ENCODE results near the gene SYT1.

Gene SYT1

DNA sequence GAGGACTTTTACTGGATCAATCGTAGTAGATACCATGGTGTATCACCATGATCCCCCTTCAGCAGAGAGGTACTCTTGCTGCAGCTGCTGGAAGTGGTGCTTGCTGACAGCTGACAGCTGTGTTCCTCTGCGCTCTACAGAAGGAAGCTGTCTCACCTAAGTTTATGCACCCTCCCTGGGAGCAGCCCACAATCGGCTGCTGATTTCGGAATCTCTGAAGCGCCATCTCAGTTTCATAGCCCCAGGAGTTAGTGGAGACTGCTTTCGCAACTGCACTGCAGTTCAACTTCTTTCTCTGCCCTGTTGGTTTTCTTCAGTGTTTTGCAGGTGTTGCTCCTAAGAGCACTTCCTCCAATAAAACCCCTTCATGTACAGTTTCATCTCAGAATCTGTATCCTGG lies 588.3 kb downstream of the SYT1 start:
- no peak for DNase-seq

DNA sequence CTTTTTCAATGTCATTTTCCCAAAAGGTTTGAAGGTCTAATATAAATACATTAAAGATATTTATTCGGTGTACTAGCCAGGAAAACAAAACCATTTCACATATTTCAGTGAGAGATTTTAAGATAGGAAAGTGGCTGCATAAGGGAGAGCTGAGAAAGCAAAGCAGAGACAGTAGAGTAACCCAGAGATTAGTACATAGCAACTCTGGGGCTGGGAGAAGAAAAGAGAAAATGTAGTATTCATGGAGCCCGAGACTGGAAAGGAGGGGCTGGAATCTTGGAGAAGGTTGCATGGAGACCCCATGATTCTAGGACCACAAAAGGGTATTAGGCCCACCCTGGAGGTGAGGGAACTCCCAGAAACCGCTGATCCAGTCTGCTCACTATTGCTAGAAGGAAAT lies 589.2 kb downstream of the SYT1 start:
- DNase-seq = no peak

DNA sequence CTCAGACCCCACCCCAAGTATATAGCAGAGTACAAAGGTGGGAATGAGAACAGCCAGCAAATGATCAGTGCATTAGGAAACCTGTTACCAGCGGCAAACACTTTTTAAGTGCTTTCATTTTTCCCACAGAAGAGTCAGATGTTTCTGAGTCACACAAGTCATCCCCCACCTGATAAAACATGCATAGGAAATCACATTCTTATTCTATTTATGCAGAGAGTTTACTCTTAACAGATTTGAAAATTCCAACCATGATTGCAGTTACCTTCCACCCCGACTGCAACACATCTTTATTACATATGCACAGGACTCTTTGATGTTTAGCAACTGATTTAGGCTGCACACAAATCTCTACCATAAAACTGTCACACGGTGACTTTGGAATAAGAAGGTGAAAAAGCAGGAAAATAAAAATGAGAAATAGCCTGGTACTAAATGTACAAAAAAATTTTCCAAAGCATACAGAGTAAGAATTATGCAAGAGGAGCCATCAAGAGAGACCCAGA lies 589.8 kb downstream of the SYT1 start:
- peak; percentile 50 for DNase-seq

DNA sequence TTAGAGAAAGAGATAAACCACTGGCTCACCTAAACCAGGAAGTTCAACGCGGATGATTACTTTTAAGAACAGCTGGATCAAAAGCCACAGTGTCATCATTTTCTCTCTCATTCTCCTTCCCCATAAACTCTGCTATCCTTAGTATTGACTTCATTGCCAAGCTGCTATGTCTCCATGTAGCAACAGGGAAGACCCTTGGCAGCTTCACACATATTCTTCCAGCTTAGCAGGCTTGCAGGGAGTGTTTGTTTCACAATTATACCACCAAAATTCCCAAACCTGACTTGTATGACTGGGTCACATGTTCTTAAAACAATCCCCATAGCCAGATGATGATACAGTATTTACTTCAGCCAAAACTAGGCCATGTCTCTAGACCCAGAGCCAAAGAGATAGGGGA lies 590.7 kb downstream of the SYT1 start:
- no peak for DNase-seq

DNA sequence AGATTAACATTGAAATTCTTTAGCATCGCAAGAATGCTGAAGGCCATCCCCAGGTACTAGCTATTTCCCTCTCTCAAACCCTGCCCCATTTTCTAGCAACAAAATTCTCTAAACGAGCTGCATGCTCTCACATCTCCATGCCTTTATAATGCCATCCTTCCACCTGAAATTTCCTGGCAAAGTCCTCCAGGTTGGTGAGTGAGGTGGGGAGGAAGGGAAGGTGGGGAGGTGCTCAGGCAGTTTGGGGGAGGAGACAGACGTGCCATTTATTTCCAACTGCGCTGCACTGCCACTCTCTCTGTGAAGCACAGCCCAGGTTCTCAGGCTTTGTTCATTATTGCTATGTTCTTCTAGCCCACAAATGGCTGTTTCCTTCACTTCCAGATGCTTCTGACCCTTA lies 617.7 kb downstream of the SYT1 start:
- no peak for DNase-seq

DNA sequence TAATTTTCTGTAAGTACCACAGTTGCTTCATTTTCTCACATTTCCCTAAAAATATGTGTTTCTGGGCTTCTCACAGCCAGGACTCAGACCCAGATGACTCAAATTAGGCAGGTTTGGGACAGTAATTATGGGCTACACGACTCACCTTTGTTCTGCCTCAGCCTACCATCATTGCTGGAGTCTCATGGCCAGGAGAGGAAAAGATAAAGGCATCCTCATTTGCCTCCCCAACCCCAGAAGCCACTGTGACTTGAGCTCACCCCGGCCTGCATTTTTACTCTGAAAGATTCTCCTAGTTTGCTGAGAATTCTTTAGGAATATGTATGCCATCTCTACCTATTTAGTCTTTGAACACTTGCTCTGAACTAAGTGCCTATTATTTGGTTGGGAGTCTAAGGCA lies 618.3 kb downstream of the SYT1 start:
- DNase-seq = no peak

DNA sequence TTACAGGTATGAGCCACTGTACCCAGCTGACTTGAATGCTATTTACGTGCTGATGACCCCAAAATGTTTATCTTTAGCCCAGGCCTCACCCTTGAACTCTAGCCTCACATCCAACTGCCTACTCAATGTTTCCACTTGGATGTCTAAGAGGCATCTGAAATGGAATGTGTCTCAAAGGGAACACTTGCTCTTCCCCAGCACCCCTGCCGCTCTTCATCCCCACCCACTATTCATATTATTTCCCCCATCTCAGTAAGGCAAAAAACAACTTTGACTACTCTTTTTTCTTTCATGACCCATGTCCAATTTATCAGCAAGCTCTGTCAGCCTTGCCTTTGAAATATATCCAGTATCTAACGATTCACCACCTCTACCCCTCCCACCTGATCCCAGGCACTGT lies 621.6 kb downstream of the SYT1 start:
- no peak for DNase-seq

DNA sequence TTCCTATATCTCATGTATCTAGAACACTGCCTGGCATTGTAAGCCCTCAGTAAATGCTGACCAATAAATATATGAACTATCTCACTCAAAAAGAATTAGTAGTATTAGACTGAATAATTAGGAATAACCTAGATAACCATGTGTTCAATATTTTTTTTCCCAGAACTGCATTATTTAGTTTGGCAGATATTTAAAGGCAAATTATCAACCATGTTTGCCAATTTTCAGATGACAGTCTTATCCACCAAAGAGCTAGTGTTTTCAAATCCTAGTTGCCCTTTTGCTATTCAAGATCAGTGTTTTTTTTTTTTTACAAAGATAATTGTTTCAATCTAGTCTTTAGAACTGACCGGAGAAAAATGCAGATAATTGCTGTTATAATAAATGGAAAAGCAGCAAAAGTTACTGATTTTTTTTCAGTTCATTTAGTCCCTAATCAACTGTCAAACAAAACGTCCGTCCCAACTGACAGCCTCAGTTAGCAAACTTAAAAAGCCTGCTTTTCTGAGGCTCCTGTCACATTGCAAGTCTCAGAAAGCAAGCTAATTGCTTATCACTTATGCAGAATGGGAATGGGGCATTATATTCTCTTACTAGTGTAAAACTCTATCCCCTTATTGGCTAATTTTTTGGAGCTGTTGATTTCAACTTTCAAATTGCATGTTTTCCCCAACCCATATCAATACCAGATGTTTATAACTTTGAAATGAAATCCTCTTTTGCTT lies 623.0 kb downstream of the SYT1 start:
- DNase-seq = no peak
